Measurements from ENCODE around the gene DGKZ.
A peak's percentile ranks its signal among the peaks of the same experiment; 100 is the strongest.

Gene DGKZ

GRCh38 chr11:46391186-46391577 lies 43.9 kb downstream of the DGKZ start:
- H3K4me3 ChIP-seq (ENCODE audit: low read depth, low read length): peak overlapping the region; percentile 47
- no peak for DNase-seq (ENCODE audit: low read depth)
- TF ChIP-seq, protein P1, sequence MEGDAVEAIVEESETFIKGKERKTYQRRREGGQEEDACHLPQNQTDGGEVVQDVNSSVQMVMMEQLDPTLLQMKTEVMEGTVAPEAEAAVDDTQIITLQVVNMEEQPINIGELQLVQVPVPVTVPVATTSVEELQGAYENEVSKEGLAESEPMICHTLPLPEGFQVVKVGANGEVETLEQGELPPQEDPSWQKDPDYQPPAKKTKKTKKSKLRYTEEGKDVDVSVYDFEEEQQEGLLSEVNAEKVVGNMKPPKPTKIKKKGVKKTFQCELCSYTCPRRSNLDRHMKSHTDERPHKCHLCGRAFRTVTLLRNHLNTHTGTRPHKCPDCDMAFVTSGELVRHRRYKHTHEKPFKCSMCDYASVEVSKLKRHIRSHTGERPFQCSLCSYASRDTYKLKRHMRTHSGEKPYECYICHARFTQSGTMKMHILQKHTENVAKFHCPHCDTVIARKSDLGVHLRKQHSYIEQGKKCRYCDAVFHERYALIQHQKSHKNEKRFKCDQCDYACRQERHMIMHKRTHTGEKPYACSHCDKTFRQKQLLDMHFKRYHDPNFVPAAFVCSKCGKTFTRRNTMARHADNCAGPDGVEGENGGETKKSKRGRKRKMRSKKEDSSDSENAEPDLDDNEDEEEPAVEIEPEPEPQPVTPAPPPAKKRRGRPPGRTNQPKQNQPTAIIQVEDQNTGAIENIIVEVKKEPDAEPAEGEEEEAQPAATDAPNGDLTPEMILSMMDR (conservative IDR thresholded peaks at IDR 0.05; ENCODE audit: low read depth, low read length): no peak

GRCh38 chr11:46391578-46392420 lies 44.5 kb downstream of the DGKZ start, which contains the start of gene CHRM4:
Gene CHRM4 (minus strand): TSS chr11:46391776. CDS start chr11:46386557, 5,219 bp downstream.
- TF ChIP-seq, protein P1 (conservative IDR thresholded peaks at IDR 0.05; ENCODE audit: low read depth, low read length): peak; percentile 36
- peak within 1 kb of the TSS; percentile 47 for H3K4me3 ChIP-seq (ENCODE audit: low read depth, low read length)
- DNase-seq (ENCODE audit: low read depth): peak; percentile 36

DNA sequence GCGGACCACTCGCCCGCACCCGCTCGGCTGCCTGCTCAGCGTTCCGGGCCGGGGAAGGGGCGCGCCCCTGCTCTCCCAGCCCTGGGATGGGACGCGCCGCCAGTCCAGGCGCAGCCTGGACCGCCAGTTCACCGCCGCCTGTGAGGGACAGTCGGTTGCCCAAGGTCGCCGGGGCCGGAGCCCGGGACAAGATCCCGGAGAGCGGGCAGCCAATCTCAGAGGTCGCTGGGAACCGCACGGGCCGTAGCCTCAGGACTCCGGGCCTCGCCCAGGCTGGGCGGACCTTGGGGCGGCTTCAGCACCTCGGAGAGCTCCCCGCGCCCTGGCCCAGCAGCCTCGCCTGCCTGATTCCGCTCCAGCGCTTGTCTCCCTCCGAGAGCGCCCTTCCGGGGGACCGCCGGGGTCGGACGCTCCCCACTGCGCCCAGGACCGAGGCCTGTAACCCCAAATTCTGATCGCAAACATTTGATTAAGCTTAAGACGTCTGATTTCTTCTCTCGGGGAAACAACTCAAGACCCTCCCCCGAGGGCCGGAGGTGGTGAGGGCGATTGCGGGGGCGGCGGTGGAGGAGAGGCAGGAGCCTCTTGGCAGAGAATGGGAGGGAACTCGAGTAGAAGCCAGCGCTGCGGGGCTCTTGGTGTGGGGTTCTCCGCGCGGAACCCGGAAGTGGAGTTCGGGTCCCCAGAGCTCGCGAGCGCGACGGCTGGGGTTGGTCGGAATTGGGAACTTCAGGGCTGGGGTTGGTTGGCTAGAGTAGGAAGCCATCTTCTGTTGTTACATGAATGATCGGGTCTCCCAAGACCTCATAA lies 45.4 kb downstream of the DGKZ start:
- H3K4me3 ChIP-seq (ENCODE audit: low read depth, low read length): peak overlapping the region; percentile 47
- TF ChIP-seq, protein P1 (conservative IDR thresholded peaks at IDR 0.05; ENCODE audit: low read depth, low read length): no peak
- DNase-seq (ENCODE audit: low read depth): peak; percentile 83

- TF ChIP-seq, protein P1 (conservative IDR thresholded peaks at IDR 0.05; ENCODE audit: low read depth, low read length): no peak
- no peak overlapping the region for H3K4me3 ChIP-seq (ENCODE audit: low read depth, low read length)
- DNase-seq (ENCODE audit: low read depth): no peak
Measured at GRCh38 chr11:46393231-46393616, 46.0 kb downstream of the DGKZ start.

DNA sequence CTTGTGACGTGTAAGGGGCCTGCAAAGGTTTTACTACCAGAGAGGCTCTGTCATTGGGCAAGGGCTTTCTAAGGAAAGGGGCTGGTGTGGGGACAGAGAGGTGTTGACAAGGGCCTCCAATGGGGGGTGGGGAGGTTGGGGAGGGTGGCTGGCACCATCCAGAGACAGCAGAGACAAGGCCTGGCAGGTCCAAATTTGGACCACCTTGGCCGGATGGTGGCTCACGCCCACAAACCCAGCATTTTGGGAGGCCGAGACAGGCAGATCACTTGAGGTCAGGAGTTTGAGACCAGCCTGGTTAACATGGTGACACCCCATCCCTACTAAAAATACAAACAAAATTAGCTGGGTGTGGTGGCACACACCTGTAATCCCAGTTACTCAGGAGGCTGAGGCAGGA lies 46.5 kb downstream of the DGKZ start:
- TF ChIP-seq, protein P1 (conservative IDR thresholded peaks at IDR 0.05; ENCODE audit: low read depth, low read length): no peak
- DNase-seq (ENCODE audit: low read depth): no peak
- no peak overlapping the region for H3K4me3 ChIP-seq (ENCODE audit: low read depth, low read length)

DNA sequence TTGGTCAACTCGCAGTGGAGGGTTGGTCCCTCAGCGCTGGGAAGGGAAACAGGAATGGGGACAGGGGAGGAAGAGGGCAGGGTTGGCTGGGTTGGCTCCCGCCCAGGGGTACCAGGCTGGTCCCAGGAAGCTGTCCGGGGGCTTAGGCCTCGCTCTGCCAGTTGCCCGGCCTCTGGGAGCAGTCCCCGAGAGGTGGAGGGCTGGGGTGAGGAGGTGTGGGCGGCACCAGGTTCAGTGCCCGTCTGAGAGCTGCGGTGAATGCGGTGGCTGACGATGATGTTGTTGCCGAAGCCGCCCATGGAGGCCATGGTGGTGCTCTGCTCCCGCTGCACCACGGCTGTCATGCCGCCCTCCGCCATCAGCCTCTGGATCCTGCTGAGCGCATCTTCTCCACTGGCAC lies 50.3 kb downstream of the DGKZ start:
- H3K4me3 ChIP-seq (ENCODE audit: low read depth, low read length): no peak overlapping the region
- DNase-seq (ENCODE audit: low read depth): no peak
- TF ChIP-seq, protein P1 (conservative IDR thresholded peaks at IDR 0.05; ENCODE audit: low read depth, low read length): no peak

All from choroid plexus epithelial cell (primary cell).